Mesothelial cell of epicardium (in vitro differentiated cells): ENCODE data around the gene TMEM87B. TPM values are rescaled to one million over a fixed set of nuclear protein-coding genes. Genes with fewer than 3 reads are reported as not detected.

Source experiments
- DNase-seq, 2 experiments: peaks; one replicate each; pipeline ENCODE4 v3.0.0; 2021; ENCODE audit warnings: low spot score in 2 of 2; ENCODE audit not compliant: unreplicated experiment in 2 of 2
- H3K27ac Mint-ChIP-seq: 2 replicates; pipeline ENCODE4 v1.8.0; 2021; ENCODE audit warnings: mixed read lengths
- H3K27me3 Mint-ChIP-seq: 2 replicates; pipeline ENCODE4 v1.8.0; 2021; ENCODE audit warnings: low read depth, mixed read lengths
- H3K36me3 Mint-ChIP-seq: 2 replicates; pipeline ENCODE4 v1.8.0; 2021; ENCODE audit warnings: mixed read lengths
- H3K4me1 Mint-ChIP-seq: 2 replicates; pipeline ENCODE4 v1.8.0; 2021; ENCODE audit warnings: mixed read lengths
- H3K4me3 Mint-ChIP-seq: 2 replicates; pipeline ENCODE4 v1.8.0; 2021; ENCODE audit warnings: mild to moderate bottlenecking, moderate library complexity, mixed read lengths
- H3K9me3 Mint-ChIP-seq: 2 replicates; pipeline ENCODE4 v1.8.0; 2021; ENCODE audit warnings: mixed read lengths
- total RNA-seq: library from RNA; stranded (reverse); gene quantifications from 3 replicates; pipeline ENCODE4 v1.2.1, GENCODE V29; 2021
- TF ChIP-seq, protein P1 (sequence below): fragments of 200-600 bp; sonication (generic); IDR thresholded peaks from one replicate; pipeline ENCODE4 v1.5.0; 2021; ENCODE audit warnings: antibody characterized with exemption; ENCODE audit not compliant: unreplicated experiment

The TMEM87B gene
- total RNA-seq, 1 donor from 2014 or later = 19.4 TPM

DNA sequence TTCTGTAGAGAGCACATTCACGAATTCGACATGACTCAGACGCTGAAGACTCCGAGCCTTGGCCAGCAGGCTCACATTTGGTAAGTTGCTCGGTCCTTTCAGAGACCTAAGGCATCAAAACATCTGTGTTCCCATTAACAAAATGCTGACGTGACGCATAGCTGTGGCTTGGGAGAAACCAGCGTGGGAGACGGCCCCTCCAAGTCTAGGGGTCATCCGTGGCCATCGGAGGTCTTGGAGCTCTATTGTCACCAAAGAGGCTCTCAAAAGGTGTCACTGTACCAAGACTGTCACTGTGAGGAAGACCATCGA is 98.1 kb downstream of the TMEM87B start:
- H3K27me3 Mint-ChIP-seq = no peaks in the 10 kb centered on the region
- no peak overlapping the region for H3K4me3 Mint-ChIP-seq
- H3K4me1 Mint-ChIP-seq = peaks cover 7% of the 10 kb centered on the region
- TF ChIP-seq, protein P1, sequence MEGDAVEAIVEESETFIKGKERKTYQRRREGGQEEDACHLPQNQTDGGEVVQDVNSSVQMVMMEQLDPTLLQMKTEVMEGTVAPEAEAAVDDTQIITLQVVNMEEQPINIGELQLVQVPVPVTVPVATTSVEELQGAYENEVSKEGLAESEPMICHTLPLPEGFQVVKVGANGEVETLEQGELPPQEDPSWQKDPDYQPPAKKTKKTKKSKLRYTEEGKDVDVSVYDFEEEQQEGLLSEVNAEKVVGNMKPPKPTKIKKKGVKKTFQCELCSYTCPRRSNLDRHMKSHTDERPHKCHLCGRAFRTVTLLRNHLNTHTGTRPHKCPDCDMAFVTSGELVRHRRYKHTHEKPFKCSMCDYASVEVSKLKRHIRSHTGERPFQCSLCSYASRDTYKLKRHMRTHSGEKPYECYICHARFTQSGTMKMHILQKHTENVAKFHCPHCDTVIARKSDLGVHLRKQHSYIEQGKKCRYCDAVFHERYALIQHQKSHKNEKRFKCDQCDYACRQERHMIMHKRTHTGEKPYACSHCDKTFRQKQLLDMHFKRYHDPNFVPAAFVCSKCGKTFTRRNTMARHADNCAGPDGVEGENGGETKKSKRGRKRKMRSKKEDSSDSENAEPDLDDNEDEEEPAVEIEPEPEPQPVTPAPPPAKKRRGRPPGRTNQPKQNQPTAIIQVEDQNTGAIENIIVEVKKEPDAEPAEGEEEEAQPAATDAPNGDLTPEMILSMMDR = no peak
- no peaks in the 10 kb centered on the region for H3K36me3 Mint-ChIP-seq
- no peaks in the 10 kb centered on the region for H3K9me3 Mint-ChIP-seq
- H3K27ac Mint-ChIP-seq = no peak overlapping the region
- DNase-seq = peak in 1 of 2 experiments; percentile 7

DNA sequence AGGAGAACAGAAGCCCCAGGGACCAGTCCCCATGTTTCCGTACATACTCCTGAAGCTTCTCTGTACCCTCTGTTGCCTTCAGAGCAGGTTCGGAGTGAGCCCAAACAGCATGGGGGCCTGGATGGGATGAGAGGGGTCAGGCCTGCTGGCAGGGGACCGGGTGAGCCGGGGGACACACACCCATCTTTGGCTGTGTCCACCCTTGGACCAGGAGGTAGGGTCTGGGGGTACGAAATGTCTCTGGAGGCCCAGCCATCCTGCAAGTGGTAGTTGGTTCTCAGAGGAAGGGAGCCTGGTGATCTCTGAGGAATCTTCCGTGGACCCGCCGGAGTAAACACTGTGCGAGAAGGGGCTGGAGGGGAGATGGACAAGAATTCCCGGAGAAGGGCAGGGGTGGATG is 98.4 kb downstream of the TMEM87B start:
- Mint-ChIP-seq H3K9me3 (no peaks in the 10 kb centered on the region), H3K27ac (no peak overlapping the region), H3K4me1 (peaks cover 7% of the 10 kb centered on the region), H3K4me3 (no peak overlapping the region), H3K27me3 (no peaks in the 10 kb centered on the region), H3K36me3 (no peaks in the 10 kb centered on the region)
- TF ChIP-seq, protein P1 = no peak
- no peak for DNase-seq

DNA sequence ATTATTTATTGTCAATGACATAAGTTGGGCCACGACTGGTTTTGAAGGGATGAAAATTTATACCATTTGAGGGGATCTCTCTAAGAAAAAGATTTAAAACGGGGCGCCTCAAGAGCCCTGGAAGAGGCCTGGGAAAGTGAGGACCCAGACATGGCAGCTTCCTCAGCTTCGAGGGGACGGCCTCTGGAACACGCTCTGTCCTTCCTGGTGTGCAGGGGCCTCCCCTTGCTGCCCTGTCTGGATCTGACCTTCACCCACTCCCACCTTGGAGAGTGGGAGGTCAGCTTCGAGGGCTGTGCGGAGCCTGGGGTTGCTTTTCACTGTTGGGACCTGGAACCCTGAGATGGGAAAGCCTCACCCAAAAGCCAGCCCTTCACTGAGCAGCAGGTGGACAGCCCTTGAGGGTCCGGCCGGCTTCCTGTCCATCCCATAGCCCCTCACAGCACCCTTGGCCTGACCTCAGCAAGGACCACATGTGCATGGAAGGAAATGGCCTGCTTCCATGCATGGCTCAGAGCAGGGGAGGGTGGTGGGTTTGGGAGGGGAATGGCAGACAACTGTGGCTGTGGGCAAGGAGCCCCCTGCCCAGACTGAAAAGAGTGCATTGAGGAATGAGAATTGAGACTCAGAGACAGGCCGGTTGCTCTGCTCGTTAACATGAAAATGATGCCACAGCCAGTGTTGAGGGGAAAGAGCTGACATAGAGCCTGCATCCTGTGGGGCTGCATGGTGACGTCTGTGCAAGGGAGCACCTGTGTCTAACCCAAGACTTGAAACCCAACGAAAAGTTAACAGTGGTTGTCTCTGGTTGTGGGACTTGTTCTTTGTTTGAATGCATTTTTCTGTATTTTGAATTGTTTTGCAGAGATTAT is 99.4 kb downstream of the TMEM87B start:
- Mint-ChIP-seq H3K4me3 (no peak overlapping the region), H3K4me1 (peaks cover 7% of the 10 kb centered on the region), H3K9me3 (no peaks in the 10 kb centered on the region), H3K27ac (no peak overlapping the region), H3K27me3 (no peaks in the 10 kb centered on the region), H3K36me3 (no peaks in the 10 kb centered on the region)
- TF ChIP-seq, protein P1 = no peak
- no peak for DNase-seq

DNA sequence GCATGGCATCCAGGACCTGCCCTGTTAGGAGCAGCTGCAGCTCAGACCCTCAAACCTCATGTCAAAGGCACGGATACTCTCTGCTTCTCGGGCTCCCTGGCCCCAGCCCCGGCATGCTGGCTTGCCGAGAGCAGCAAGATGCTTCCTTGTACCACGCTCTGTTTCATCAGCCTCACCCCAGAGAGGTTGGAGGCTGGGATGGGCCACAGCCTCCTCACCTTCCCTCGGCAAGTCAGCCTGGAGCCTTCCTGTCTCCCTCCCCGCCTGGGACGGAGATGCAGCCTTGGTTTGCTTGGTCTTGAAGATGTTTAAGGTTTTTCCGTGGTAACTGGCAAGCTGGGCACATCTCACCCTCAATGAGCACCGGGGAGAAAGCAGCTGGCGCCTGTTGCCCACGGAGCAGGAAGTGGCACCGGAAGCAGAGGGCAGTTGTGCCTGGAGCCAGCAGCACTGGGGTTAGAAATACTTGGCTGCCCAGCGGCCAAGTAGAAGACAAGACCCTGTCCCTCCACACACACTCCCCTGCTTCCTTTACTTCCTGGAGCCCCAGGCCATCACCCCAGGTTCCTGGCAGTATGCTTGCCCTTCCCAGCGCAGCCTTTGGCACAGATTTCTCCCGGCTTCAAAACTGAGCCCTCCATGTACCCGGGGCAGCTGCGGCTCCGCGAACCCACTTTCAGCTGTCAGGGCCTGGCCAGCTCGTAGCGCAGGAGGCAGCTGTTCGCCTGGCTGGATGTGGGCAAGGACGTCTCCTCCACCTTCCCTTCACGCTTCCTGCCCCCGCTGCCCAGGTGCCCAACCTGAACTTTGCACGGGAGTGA is 100.5 kb downstream of the TMEM87B start:
- Mint-ChIP-seq H3K4me1 (peaks cover 3% of the 10 kb centered on the region), H3K27ac (no peak overlapping the region), H3K9me3 (no peaks in the 10 kb centered on the region), H3K36me3 (no peaks in the 10 kb centered on the region), H3K27me3 (no peaks in the 10 kb centered on the region), H3K4me3 (no peak overlapping the region)
- no peak for DNase-seq
- TF ChIP-seq, protein P1 = no peak

DNA sequence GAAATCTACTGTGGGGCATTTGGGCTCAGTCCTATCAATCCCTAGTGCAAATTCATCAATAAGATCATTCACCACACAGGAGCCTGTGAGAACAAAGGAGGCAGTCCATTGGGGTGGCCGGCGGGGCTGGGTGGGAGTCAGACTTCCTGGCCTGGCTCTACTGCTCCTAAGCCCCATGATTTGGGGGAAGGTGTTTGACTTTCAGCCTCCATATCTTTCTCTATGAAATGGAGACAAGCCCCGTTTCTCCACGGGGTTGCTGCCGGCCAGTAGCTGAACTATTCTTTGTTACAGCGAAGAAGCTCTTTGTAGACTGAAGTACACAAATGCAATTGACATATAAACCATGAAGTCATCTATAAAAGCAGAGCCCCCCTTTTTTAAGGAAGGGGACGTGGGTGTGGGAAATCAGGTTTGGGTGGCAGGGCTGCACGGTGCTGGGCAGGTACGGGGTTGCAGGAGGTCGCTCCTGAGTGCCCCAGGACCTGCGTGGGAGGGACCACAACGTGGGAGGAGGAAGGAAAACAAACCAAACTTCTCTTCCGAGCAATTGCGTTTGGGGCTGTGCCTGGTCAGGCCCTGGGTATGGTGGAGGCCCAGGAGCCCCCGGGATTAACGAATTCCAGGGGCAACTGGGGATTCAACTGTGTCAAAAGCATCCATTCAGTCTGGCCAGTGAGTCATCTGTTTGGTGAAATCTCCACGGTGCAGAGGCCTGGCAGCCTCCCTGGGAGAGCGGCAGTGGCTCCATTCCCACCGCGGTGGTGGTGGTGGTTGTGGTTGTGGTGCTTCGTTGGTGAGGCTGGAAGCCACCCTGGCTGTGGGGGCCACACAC is 101.3 kb downstream of the TMEM87B start:
- Mint-ChIP-seq H3K4me3 (no peak overlapping the region), H3K4me1 (no peaks in the 10 kb centered on the region), H3K9me3 (no peaks in the 10 kb centered on the region), H3K36me3 (no peaks in the 10 kb centered on the region), H3K27ac (no peak overlapping the region), H3K27me3 (no peaks in the 10 kb centered on the region)
- TF ChIP-seq, protein P1 = no peak
- DNase-seq = no peak
